Upper lobe of left lung (tissue), 6 donors: Measurements from ENCODE around the gene LZTS2. TPM values are rescaled to one million over a fixed set of nuclear protein-coding genes. Genes with fewer than 3 reads are reported as not detected.

Experiments
- ATAC-seq, 2 donors: fragments of 200-7000 bp; cut with Tn5 transposase; one replicate each; pipeline ENCODE4 v1.9.1; 2022; ENCODE audit warnings: mild to moderate bottlenecking in 2 of 2, moderate library complexity in 2 of 2; ENCODE audit not compliant: low FRiP score in 2 of 2
- DNase-seq, 2 donors: peaks; one replicate each; pipeline ENCODE4 v3.0.0-alpha.2; 2019 to 2020
- H3K27ac ChIP-seq, 4 donors: fragments of 200-600 bp; sonication (generic); one replicate each; pipeline ENCODE4 v1.5.1; 2016 to 2019
- H3K27me3 ChIP-seq, 4 donors: fragments of 200-600 bp; sonication (generic); one replicate each; pipeline ENCODE4 v1.5.1; 2017 to 2019
- H3K36me3 ChIP-seq, 4 donors: fragments of 200-600 bp; sonication (generic); one replicate each; pipeline ENCODE4 v1.5.1; 2016 to 2019
- H3K4me1 ChIP-seq, 4 donors: fragments of 200-600 bp; sonication (generic); one replicate each; pipeline ENCODE4 v1.5.1; 2018 to 2019
- H3K4me3 ChIP-seq, 4 donors: fragments of 200-600 bp; sonication (generic); one replicate each; pipeline ENCODE4 v1.5.1; 2017 to 2019; ENCODE audit warnings: mild to moderate bottlenecking in 2 of 4, moderate library complexity in 1 of 4
- H3K9me3 ChIP-seq, 4 donors: fragments of 200-600 bp; sonication (generic); one replicate each; pipeline ENCODE4 v1.5.1; 2018 to 2019
- CTCF ChIP-seq, 6 experiments: fragments of 450-650 bp in 4 of 6; fragments of 200-600 bp in 2 of 6; sonication (generic) in 2 of 6; IDR thresholded peaks; one replicate each; pipeline ENCODE4 v1.5.1; 2016 to 2019; ENCODE audit warnings: antibody characterized with exemption in 6 of 6
- EP300 ChIP-seq, 4 donors: sonication (generic); formaldehyde crosslinking; IDR thresholded peaks; one replicate each; pipeline ENCODE4 v1.5.1; 2017; ENCODE audit warnings: antibody characterized with exemption in 4 of 4, control low read depth in 2 of 4
- POLR2A ChIP-seq, 4 donors: fragments of 450-650 bp; IDR thresholded peaks; one replicate each; pipeline ENCODE4 v1.5.1; 2016 to 2017; ENCODE audit warnings: antibody characterized with exemption in 4 of 4, mild to moderate bottlenecking in 2 of 4
- POLR2AphosphoS5 ChIP-seq, 2 donors: sonication (generic); formaldehyde crosslinking; IDR thresholded peaks; one replicate each; pipeline ENCODE4 v1.5.1; 2017; ENCODE audit warnings: antibody characterized with exemption in 2 of 2
- WGBS, 2 donors: methylation state at CpG; one replicate each; pipeline ENCODE4 v1.1.5; 2017 to 2018; 5-methylcytosine and 5-hydroxymethylcytosine counted together
- total RNA-seq, 6 donors: library from RNA; depleted of rRNA in 4 of 6; stranded (reverse); fragments of >200 nt in 4 of 6; gene quantifications; one replicate each; pipeline versions ENCODE4 v1.1.0 to v1.2.1, GENCODE V29; 2016 to 2021
- donor health status: DM: no; HTN: no; CAD: no; lungs with moderate emphysema.
- donor health status: DM: no; HTN: yes; CAD: no; lungs with severe emphysema.

LZTS2 gene
- total RNA-seq, 6 donors from 2014 or later: 42.5 to 105 (median 60.1) TPM

GRCh38 chr10:101027106-101027720 lies 27.6 kb downstream of the LZTS2 start:
- peaks cover 6 to 12% (median 8%) of the 10 kb centered on the region in 4 donors for H3K4me1 ChIP-seq
- no peak overlapping the region for H3K4me3 ChIP-seq
- ATAC-seq (no peak), DNase-seq (no peak)
- H3K27me3 ChIP-seq: no peaks in the 10 kb centered on the region
- TF ChIP-seq POLR2A (IDR thresholded peaks at IDR 0.05) (no peak), EP300 (IDR thresholded peaks at IDR 0.05) (no peak), CTCF (IDR thresholded peaks at IDR 0.05) (no peak), POLR2AphosphoS5 (IDR thresholded peaks at IDR 0.05) (no peak)
- no peak overlapping the region for H3K27ac ChIP-seq
- no peaks in the 10 kb centered on the region for H3K36me3 ChIP-seq
- WGBS, 2 donors: 72 to 76% methylated on average over 9 to 10 of the region's 10 CpGs
- H3K9me3 ChIP-seq: no peaks in the 10 kb centered on the region

GRCh38 chr10:101028446-101029337 lies 29.1 kb downstream of the LZTS2 start:
- H3K4me3 ChIP-seq: no peak overlapping the region
- H3K27ac ChIP-seq: no peak overlapping the region
- TF ChIP-seq POLR2A (IDR thresholded peaks at IDR 0.05): no peak
- no peak for TF ChIP-seq EP300 (IDR thresholded peaks at IDR 0.05)
- TF ChIP-seq CTCF (IDR thresholded peaks at IDR 0.05): no peak
- TF ChIP-seq POLR2AphosphoS5 (IDR thresholded peaks at IDR 0.05): no peak
- no peak for DNase-seq
- H3K36me3 ChIP-seq: no peaks in the 10 kb centered on the region
- no peak for ATAC-seq
- 62 to 69% methylated on average over 7 of the region's 7 CpGs for WGBS, 2 donors
- H3K27me3 ChIP-seq: no peaks in the 10 kb centered on the region
- peaks cover 14 to 24% (median 20%) of the 10 kb centered on the region in 4 donors for H3K4me1 ChIP-seq
- H3K9me3 ChIP-seq: no peaks in the 10 kb centered on the region

- DNase-seq (peak in 1 of 2 donors; percentile 76), ATAC-seq (no peak)
- WGBS, 2 donors: 55 to 67% methylated on average over 17 to 19 of the region's 27 CpGs
- Histone ChIP-seq H3K36me3 (peaks cover 0 to 3% (median 1%) of the 10 kb centered on the region in 4 donors), H3K4me1 (peaks cover 14 to 24% (median 21%) of the 10 kb centered on the region in 4 donors), H3K27ac (no peak overlapping the region), H3K4me3 (no peak overlapping the region), H3K27me3 (no peaks in the 10 kb centered on the region), H3K9me3 (no peaks in the 10 kb centered on the region)
- TF ChIP-seq POLR2A (IDR thresholded peaks at IDR 0.05): no peak
- peak in 1 of 6 experiments; percentile 13 for TF ChIP-seq CTCF (IDR thresholded peaks at IDR 0.05)
These were observed 30.1 kb downstream of the LZTS2 start for GRCh38 chr10:101029520-101030295.

- Histone ChIP-seq H3K27me3 (no peaks in the 10 kb centered on the region), H3K27ac (peak overlapping the region in 3 of 4 donors; percentile 93 to 99 (median 97)), H3K36me3 (peaks cover 0 to 12% (median 10%) of the 10 kb centered on the region in 4 donors), H3K4me1 (peaks cover 14 to 24% (median 21%) of the 10 kb centered on the region in 4 donors), H3K4me3 (peak overlapping the region in 3 of 4 donors; percentile 56 to 87 (median 85)), H3K9me3 (no peaks in the 10 kb centered on the region)
- no peak for DNase-seq
- TF ChIP-seq POLR2A (IDR thresholded peaks at IDR 0.05) (no peak), CTCF (IDR thresholded peaks at IDR 0.05) (peak in 1 of 6 experiments; percentile 10)
- WGBS, 2 donors: 17 to 26% methylated on average over 9 to 10 of the region's 25 CpGs
- ATAC-seq: no peak
These were observed 31.0 kb downstream of the LZTS2 start for GRCh38 chr10:101030496-101031127.
